Measurements from ENCODE around the gene NUP43.
"Not testable (repeated sequence)": the region's sequence is repeated elsewhere in the genome, so short reads cannot be mapped to it uniquely, and the experiment has no call there.

NUP43 gene

DNA sequence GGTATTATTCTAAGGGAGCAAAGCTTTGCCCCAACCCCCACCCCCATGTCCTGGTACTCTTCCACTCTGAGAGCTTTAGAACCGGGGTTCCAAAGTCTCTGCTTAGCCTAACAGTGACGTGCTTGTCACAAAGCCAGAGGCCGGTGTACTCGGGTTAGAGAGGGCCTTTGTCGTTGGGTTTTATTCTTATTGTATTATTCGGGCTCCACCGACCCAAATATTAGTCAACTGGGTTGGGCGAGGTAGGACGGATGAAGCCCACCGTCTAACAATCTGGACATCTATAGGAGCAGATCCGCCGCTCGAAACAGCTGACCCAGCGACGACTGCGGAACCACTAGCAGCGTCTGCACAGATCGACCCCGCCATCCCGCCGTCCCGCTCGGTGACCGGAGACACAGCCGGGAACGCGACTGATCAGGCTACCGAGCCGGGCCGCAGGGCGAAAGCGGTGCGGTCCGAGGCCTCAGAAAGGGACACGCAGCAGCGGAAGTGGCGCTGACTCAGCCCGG, 2.8 kb upstream of the NUP43 start:
- DNase-seq = not testable (repeated sequence)

DNA sequence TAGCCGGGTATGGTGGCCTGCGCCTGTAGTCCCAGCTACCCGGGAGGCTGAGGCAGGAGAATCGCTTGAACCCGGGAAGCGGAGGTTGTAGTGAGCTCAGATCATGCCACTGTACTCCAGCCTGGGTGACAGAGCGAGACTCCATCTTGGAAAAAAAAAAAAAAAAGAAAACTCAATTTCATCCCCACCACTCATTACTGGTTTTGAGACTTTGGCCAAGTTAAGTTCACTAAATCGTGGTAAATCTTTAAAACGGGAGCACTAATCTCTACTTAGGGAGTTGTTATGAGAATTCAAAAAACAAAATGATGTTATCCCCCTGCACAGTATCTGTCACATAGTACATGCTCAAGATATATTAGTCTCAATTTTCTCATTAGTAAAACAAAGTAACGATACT, 1.1 kb downstream of the NUP43 start:
- not testable (repeated sequence) for DNase-seq

DNA sequence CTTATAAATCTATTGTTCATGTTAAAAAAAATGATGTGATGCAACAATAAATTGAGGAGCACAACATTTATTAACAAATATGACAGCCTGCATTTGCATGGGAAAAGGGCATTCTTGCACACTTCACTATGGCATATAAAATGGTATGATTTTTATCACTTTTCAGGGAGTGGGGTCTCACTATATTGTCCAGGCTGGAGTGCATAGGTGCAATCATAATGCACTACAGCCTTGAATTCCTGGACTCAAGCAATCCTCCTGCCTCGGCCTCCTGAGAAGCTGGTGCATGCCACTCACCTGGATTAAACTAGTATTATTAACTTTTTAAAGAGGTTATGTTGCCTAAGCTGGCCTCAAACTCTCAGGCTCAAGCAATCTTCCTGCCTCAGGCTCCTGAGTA, 11.4 kb downstream of the NUP43 start:
- no peak for DNase-seq

- no peak for DNase-seq
These were observed 13.1 kb downstream of the NUP43 start for GRCh38 chr6:149733089-149733720.

GRCh38 chr6:149729824-149730223, 16.5 kb downstream of the NUP43 start:
- no peak for DNase-seq

- no peak for DNase-seq
These were observed 17.7 kb downstream of the NUP43 start for GRCh38 chr6:149728499-149729234.

DNA sequence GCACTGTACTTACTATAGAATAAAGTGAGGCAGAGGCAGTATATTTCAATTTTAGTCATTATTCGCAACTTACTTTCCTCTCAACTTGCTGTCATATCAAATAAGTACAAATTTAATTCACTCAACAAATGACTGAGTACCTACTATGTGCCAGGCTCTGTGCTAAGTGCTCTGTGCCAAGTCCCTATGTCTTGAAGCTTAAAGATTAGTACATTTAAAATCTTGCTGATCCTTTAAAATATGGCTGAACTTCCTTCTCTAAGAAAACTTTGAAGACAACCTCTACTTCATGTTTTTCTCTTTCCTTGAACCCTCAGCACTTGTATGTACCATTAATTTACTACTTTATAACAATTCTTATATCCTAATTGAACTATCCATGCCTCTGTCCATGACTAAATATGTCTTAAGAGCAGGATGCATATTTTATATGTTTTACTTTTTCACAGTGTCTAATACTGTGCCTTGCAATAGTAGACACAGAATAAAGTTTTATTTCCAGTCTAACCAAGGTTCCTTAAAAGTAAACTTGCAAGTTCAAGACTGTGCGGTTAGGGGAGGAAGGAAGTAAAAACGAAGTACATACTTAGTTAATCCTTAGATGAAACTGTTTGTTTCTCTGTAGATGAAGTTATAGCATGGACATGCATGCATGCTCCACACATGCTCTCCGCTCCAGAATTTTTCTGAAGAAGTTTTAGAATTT, 18.4 kb downstream of the NUP43 start:
- DNase-seq = no peak

- DNase-seq = no peak
These were observed 20.5 kb downstream of the NUP43 start for GRCh38 chr6:149725785-149726184.

- peak; percentile 49 for DNase-seq
These were observed 22.4 kb downstream of the NUP43 start for GRCh38 chr6:149723771-149724417.

DNA sequence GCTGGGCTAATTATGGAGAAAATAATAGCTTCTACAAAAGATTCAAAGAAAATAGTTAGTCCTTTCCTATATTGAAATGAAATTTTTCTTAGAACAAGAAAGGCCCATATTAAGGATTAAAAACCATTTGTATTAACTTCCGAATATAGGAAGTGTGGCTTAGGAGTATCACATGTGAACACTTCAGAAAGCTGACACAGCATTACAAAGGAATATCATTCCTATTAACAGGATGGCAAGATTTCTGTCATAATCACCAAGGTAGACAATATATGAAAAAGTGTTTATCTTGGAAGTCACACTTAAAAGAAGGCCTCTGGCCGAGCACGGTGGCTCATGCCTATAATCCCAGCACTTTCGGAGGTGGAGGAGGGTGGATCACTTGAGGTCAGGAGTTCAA, 23.1 kb downstream of the NUP43 start:
- DNase-seq = no peak

GRCh38 chr6:149719531-149719930, 26.8 kb downstream of the NUP43 start:
- no peak for DNase-seq

DNA sequence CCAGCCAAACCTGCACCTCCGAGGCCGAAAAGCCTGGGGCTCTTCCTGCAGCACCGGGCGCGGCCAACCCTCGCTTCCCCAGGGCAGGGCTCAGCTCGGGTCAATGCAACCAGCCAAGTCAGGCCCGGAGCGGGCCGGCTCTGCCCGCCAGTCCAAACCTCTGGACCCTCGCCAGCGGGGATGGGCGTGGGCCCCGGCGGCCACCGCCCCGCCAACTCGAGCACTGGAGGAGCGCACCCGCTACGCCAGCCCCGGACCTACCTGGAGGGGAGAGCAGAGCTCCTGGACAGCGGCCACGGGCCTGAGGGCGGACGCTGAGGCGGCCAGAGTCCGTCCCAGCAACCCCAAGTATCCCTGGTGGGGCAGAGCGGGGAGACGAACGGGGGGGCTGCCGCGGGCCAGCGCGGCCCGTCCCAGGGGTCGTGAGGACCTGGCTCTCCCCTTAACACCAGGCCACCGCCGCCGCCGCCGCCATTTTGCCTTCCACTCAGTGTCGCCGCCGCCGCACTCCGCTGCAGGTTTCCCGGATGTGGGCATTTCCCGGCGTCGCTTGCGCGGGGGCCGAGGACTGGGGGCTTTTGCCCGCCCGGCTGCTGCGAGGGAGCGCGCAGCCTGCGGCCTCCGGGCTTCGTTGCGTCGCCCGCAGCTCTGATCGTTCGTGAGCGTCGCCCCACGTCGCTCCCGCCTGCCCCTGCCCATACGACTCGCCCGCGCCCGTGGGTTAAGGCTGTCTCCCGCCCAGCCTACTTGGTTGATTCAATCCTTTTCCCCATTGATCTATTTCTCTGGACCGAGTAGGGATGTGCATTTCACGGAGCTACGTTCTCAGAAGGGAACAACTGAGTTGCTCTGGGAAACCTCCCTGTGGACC, 28.5 kb downstream of the NUP43 start, which contains the start of gene LATS1:
LATS1 (minus strand) TSS at position 514 of the 871 bp plus-strand sequence. CDS start 15,975 bp downstream, outside the sequence.
- DNase-seq = peak; percentile 84

DNA sequence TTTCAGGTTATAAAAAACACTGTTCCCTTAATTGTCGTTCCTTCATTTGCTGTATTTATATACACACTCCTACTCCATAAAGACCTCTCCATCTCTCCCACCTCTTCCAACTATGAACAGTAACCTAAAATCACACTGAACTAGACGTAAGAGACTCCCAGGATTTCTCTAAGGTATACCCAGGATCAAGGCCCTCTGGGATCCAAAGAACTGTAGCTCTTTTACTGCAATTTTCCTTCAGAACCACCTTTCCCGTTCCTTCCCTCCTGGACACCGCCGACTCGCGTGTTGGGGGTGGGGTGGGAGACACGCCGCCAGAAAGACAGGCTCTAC, 29.1 kb downstream of the NUP43 start:
- no peak for DNase-seq

GRCh38 chr6:149716181-149716963, 30.0 kb downstream of the NUP43 start:
- DNase-seq = no peak

- DNase-seq = no peak
These were observed 31.9 kb downstream of the NUP43 start for GRCh38 chr6:149714442-149714841.

DNA sequence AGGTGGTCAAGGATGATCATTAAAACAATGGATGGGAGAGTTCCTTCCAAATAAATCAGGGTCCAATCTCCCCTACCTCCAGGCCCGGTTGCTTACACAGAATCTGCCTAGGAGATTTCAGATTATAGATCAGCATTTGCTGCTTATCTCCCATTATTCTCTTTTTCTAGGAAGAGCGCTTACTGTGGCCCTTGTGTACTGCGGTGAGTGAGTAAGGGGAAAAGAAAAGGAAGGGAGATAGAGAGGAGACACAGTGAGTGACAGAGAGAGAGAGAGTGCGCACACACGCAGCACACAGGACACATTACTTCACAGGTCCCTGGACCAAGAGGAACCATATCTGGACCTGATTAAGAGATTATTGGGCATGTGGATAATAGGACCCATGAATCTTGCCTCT, 34.6 kb downstream of the NUP43 start:
- DNase-seq = no peak

- DNase-seq = no peak
These were observed 44.6 kb downstream of the NUP43 start for GRCh38 chr6:149701714-149702113.

GRCh38 chr6:149699150-149699549, 47.2 kb downstream of the NUP43 start:
- no peak for DNase-seq

GRCh38 chr6:149698175-149698574, 48.2 kb downstream of the NUP43 start:
- no peak for DNase-seq

DNA sequence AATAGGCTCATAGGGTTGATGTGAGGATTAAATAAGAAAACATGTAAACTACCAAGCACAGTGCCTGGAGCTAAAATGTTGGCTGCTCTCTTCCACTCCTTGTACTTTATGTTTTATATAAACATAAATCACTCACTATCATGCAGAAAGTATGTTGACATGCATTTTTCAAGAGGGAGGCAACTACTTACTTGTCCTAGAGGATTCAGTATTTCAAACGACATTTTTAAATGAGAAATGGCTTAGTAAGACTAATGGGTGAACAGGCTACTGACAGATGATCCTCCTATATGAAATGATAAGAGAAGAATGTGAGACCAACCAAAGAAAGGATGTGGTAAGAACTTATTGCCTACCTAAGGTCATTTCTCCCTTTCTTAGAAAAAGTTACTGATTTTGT, 49.4 kb downstream of the NUP43 start:
- DNase-seq = no peak

DNA sequence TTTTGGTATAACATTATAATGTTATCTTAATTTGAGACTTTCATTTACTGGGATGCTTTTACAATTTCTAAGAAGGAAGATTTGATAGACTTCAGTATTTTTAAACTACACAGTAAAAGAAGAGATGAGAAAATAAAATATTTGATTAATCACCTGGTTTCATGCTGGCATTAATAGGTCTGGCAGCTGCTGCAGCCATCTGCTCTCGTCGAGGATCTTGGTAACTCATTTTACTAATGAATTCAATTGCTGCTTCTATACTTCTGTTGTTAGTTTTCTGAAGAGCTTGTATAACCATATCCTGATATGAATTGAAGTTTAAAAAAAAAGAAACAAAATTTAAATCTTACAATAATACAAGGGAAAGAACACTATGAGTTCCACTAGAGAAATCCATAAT, 51.4 kb downstream of the NUP43 start:
- DNase-seq = no peak

- no peak for DNase-seq
These were observed 55.1 kb downstream of the NUP43 start for GRCh38 chr6:149691201-149691600.

All from CD4-positive, alpha-beta T cell treated with Interferon gamma for 1 hour (primary cell).